SK-N-SH (cell line): ENCODE results near the gene CNTN4. TPM values are rescaled to one million over a fixed set of nuclear protein-coding genes. Genes with fewer than 3 reads are reported as not detected.

ENCODE experiments used
- CTCF ChIA-PET: fragments of 300-600, 350-600 bp; formaldehyde crosslinking; extraction: SDS; loops from one replicate; lab custom pipeline; 2021; lab: Yijun Ruan, JAX
- POLR2A ChIA-PET: fragments of 350-600 bp; sonication (Branson Sonifier 250); formaldehyde crosslinking; extraction: SDS; loops from one replicate; lab custom pipeline; 2020; ENCODE audit warnings: antibody characterized with exemption, inconsistent platforms; lab: Yijun Ruan, JAX
- DNase-seq: peaks from one replicate; pipeline ENCODE4 v3.0.0; 2012
- H2AFZ ChIP-seq: fragments of 200-600 bp; sonication (generic); 2 replicates; pipeline ENCODE4 v1.8.1; 2016; ENCODE audit warnings: antibody characterized with exemption, mild to moderate bottlenecking, low read depth
- H3F3A ChIP-seq: fragments of 200-600 bp; sonication (generic); replicated peaks from 2 replicates; pipeline ENCODE3; 2016; ENCODE audit warnings: antibody characterized with exemption, mild to moderate bottlenecking; ENCODE audit not compliant: insufficient read depth
- H3K27ac ChIP-seq, 2 experiments: fragments of 200-500 bp in 1 of 2; fragments of 200-600 bp in 1 of 2; sonication (Bioruptor generic) in 1 of 2; sonication (generic), shearing (Covaris generic) in 1 of 2; 2 replicates each; pipeline versions ENCODE4 v1.5.1 to v1.6.1; 2014 to 2016; ENCODE audit warnings: low read depth in 2 of 2, inconsistent platforms in 1 of 2, low read length in 1 of 2, mild to moderate bottlenecking in 1 of 2, mixed read lengths in 1 of 2
- H3K27me3 ChIP-seq: fragments of 200-600 bp; sonication (generic), shearing (Covaris generic); 2 replicates; pipeline ENCODE4 v1.6.1; 2016; ENCODE audit warnings: mixed run types; ENCODE audit not compliant: insufficient read depth
- H3K36me3 ChIP-seq, 2 experiments: fragments of 200-500 bp in 1 of 2; fragments of 200-600 bp in 1 of 2; sonication (Bioruptor generic) in 1 of 2; sonication (generic) in 1 of 2; replicated peaks in 1 of 2; 2 replicates each; pipeline versions ENCODE3 to v1.5.1; 2014 to 2016; ENCODE audit warnings: low read length in 1 of 2, mild to moderate bottlenecking in 1 of 2; ENCODE audit not compliant: insufficient read depth in 2 of 2, control insufficient read depth in 1 of 2
- H3K4me1 ChIP-seq, 2 experiments: fragments of 200-500 bp in 1 of 2; fragments of 200-600 bp in 1 of 2; sonication (Bioruptor generic) in 1 of 2; sonication (generic), shearing (Covaris generic) in 1 of 2; 2 replicates each; pipeline versions ENCODE4 v1.5.1 to v1.6.1; 2014 to 2016; ENCODE audit warnings: low read depth in 1 of 2, low read length in 1 of 2, mixed run types in 1 of 2; ENCODE audit not compliant: insufficient read depth in 2 of 2, control insufficient read depth in 1 of 2
- H3K4me2 ChIP-seq: fragments of 200-600 bp; sonication (generic), shearing (Covaris generic); 2 replicates; pipeline ENCODE4 v1.6.1; 2017; ENCODE audit warnings: mixed run types
- H3K4me3 ChIP-seq, 2 experiments: fragments of 200-500 bp in 1 of 2; fragments of 200-600 bp in 1 of 2; sonication (Bioruptor generic) in 1 of 2; sonication (generic), shearing (Covaris generic) in 1 of 2; 2 replicates each; pipeline versions ENCODE4 v1.5.1 to v1.8.1; 2014 to 2016; ENCODE audit warnings: low read depth in 2 of 2, inconsistent platforms in 1 of 2, low read length in 1 of 2, mild to moderate bottlenecking in 1 of 2, mixed read lengths in 1 of 2, moderate library complexity in 1 of 2
- H3K79me2 ChIP-seq: fragments of 200-600 bp; sonication (generic); 2 replicates; pipeline ENCODE4 v1.8.1; 2017; ENCODE audit warnings: mild to moderate bottlenecking; ENCODE audit not compliant: insufficient read depth
- H3K9ac ChIP-seq: fragments of 200-600 bp; sonication (generic); 2 replicates; pipeline ENCODE4 v1.6.1; 2017; ENCODE audit warnings: mixed run types
- H3K9me2 ChIP-seq: fragments of 200-600 bp; sonication (generic); 2 replicates; pipeline ENCODE4 v1.6.1; 2017; ENCODE audit warnings: mixed run types
- H3K9me3 ChIP-seq: fragments of 200-600 bp; sonication (generic); 2 replicates; pipeline ENCODE4 v1.6.1; 2017; ENCODE audit warnings: mixed run types, mild to moderate bottlenecking, moderate library complexity
- H4K20me1 ChIP-seq: fragments of 200-600 bp; sonication (generic); 2 replicates; pipeline ENCODE4 v1.6.1; 2017; ENCODE audit warnings: mild to moderate bottlenecking, mixed run types; ENCODE audit not compliant: insufficient read depth
- CHD2 ChIP-seq: fragments of 150-350 bp; IDR thresholded peaks from 2 replicates; pipeline ENCODE4 v1.6.1; 2018; ENCODE audit warnings: low read length; ENCODE audit not compliant: partially characterized antibody
- ELF1 ChIP-seq: IDR thresholded peaks from 2 replicates; pipeline ENCODE4 v1.4.0; 2012
- FOSL2 ChIP-seq: IDR thresholded peaks from 2 replicates; pipeline ENCODE4 v1.4.0; 2012; ENCODE audit warnings: low read depth, mild to moderate bottlenecking, moderate library complexity, borderline replicate concordance
- GABPA ChIP-seq: IDR thresholded peaks from 2 replicates; pipeline ENCODE4 v1.4.0; 2012; ENCODE audit warnings: low read depth, mild to moderate bottlenecking
- JUND ChIP-seq: IDR thresholded peaks from 2 replicates; pipeline ENCODE4 v1.4.0; 2012
- MAX ChIP-seq: IDR thresholded peaks from 2 replicates; pipeline ENCODE4 v1.4.0; 2012; ENCODE audit warnings: low read depth
- MEF2A ChIP-seq: IDR thresholded peaks from 2 replicates; pipeline ENCODE4 v1.4.0; 2012; ENCODE audit warnings: low read depth, borderline replicate concordance
- PBX3 ChIP-seq: IDR thresholded peaks from 2 replicates; pipeline ENCODE4; 2012
- POLR2AphosphoS5 ChIP-seq: IDR thresholded peaks from 2 replicates; pipeline ENCODE4 v1.6.1; 2012; ENCODE audit warnings: low read depth, low read length
- REST ChIP-seq: IDR thresholded peaks from 2 replicates; pipeline ENCODE4 v1.6.1; 2012; ENCODE audit warnings: mild to moderate bottlenecking, low read depth, low read length, moderate library complexity
- RFX5 ChIP-seq: IDR thresholded peaks from 2 replicates; pipeline ENCODE4 v1.6.1; 2012; ENCODE audit warnings: mild to moderate bottlenecking, improper control_type of control experiment, low read length
- RXRA ChIP-seq: IDR thresholded peaks from 2 replicates; pipeline ENCODE4 v1.4.0; 2012; ENCODE audit warnings: low read depth, mild to moderate bottlenecking, borderline replicate concordance
- SIN3A ChIP-seq: IDR thresholded peaks from 2 replicates; pipeline ENCODE4 v1.6.1; 2012; ENCODE audit warnings: low read depth, mild to moderate bottlenecking, low read length, moderate library complexity, borderline replicate concordance
- SMC3 ChIP-seq: IDR thresholded peaks from 2 replicates; pipeline ENCODE4 v1.6.1; 2012; ENCODE audit warnings: low read depth, low read length, improper control_type of control experiment
- TAF1 ChIP-seq: IDR thresholded peaks from 2 replicates; pipeline ENCODE4 v1.6.1; 2012; ENCODE audit warnings: low read depth, mild to moderate bottlenecking, low read length, moderate library complexity, borderline replicate concordance
- TEAD4 ChIP-seq: IDR thresholded peaks from 2 replicates; pipeline ENCODE4 v1.4.0; 2012; ENCODE audit warnings: mild to moderate bottlenecking, borderline replicate concordance; ENCODE audit not compliant: insufficient read depth
- USF1 ChIP-seq: IDR thresholded peaks from 2 replicates; pipeline ENCODE4 v1.4.0; 2012; ENCODE audit warnings: low read depth, borderline replicate concordance
- YY1 ChIP-seq: IDR thresholded peaks from 2 replicates; pipeline ENCODE4 v1.4.0; 2012; ENCODE audit warnings: low read depth, mild to moderate bottlenecking
- WGBS: methylation state at CpG from one replicate; pipeline ENCODE4 v1.1.6; 2017; ENCODE audit warnings: low lambda C conversion rate; 5-methylcytosine and 5-hydroxymethylcytosine counted together
- polyA plus RNA-seq, 3 experiments: library from polyadenylated mRNA; depleted of rRNA; stranded (reverse); fragments of >200 nt; gene quantifications; 2 replicates each; pipeline ENCODE4 v1.2.3, GENCODE V29; 2012

The CNTN4 gene
- polyA plus RNA-seq, 1 of the 3 experiments (the other 2 are of a cell fraction), result 0.12 TPM

GRCh38 chr3:2303566-2303965 is 204.9 kb downstream of the CNTN4 start:
- Histone ChIP-seq H3K79me2 (no peaks in the 10 kb centered on the region), H3K4me2 (no peak overlapping the region), H3F3A (no peaks in the 10 kb centered on the region), H3K4me1 (peaks cover 0 to 3% of the 10 kb centered on the region in 2 experiments; a peak in 2 of 4 replicates), H3K9me3 (no peaks in the 10 kb centered on the region), H4K20me1 (no peaks in the 10 kb centered on the region), H3K4me3 (no peak overlapping the region), H2AFZ (no peak overlapping the region), H3K27ac (no peak overlapping the region), H3K27me3 (no peaks in the 10 kb centered on the region), H3K36me3 (no peaks in the 10 kb centered on the region), H3K9ac (no peak overlapping the region), H3K9me2 (no peaks in the 10 kb centered on the region)
- WGBS, result 50% methylated on average over 6 of the region's 6 CpGs
- DNase-seq, result no peak
- ChIA-PET CTCF (interaction anchor here (1.0 to 2.3 kb wide), 2 partner anchors 11 to 618 kb away, joined by 3 to 8 read pairs; no protein-coding TSS in a partner anchor), POLR2A (no interaction called here)
- TF ChIP-seq RXRA (no peak), CHD2 (no peak), SMC3 (no peak), REST (peak; percentile 79; the same call in 1 of the 2 replicates)

GRCh38 chr3:2311022-2311421 is 212.4 kb downstream of the CNTN4 start:
- no peak for DNase-seq
- Histone ChIP-seq H3K79me2 (no peaks in the 10 kb centered on the region), H2AFZ (no peak overlapping the region), H3K4me1 (no peaks in the 10 kb centered on the region), H3K27ac (no peak overlapping the region), H3F3A (no peaks in the 10 kb centered on the region), H3K9ac (no peak overlapping the region), H3K9me3 (peaks cover 15% of the 10 kb centered on the region; the same call in 1 of the 2 replicates), H4K20me1 (no peaks in the 10 kb centered on the region), H3K4me3 (no peak overlapping the region), H3K9me2 (no peaks in the 10 kb centered on the region), H3K4me2 (no peak overlapping the region), H3K36me3 (no peaks in the 10 kb centered on the region), H3K27me3 (no peaks in the 10 kb centered on the region)
- no peak for TF ChIP-seq YY1
- TF ChIP-seq GABPA, result no peak
- TF ChIP-seq TAF1, result no peak
- no peak for TF ChIP-seq POLR2AphosphoS5
- no peak for TF ChIP-seq RFX5
- no peak for TF ChIP-seq RXRA
- no peak for TF ChIP-seq MEF2A
- TF ChIP-seq FOSL2, result no peak
- no peak for TF ChIP-seq ELF1
- TF ChIP-seq SIN3A, result no peak
- TF ChIP-seq PBX3, result no peak
- no peak for TF ChIP-seq USF1
- TF ChIP-seq TEAD4, result no peak
- no peak for TF ChIP-seq JUND
- no peak for TF ChIP-seq CHD2
- TF ChIP-seq MAX, result no peak
- WGBS, result 40% methylated on average over 2 of the region's 2 CpGs
- ChIA-PET CTCF (interaction anchor here (1.0 kb wide), 1 partner anchor 24 kb away, joined by 3 read pairs; no protein-coding TSS in a partner anchor), POLR2A (no interaction called here)
